CD4-positive, alpha-beta T cell treated with Interleukin-17A for 4 hours (primary cell): ENCODE measurements around the gene ZFYVE28.
A peak's percentile ranks its signal among the peaks of the same experiment; 100 is the strongest.

Source experiments
- DNase-seq: peaks from one replicate; pipeline ENCODE4 v3.0.0-alpha.2; 2020; ENCODE audit warnings: mixed read lengths

The ZFYVE28 gene

DNA sequence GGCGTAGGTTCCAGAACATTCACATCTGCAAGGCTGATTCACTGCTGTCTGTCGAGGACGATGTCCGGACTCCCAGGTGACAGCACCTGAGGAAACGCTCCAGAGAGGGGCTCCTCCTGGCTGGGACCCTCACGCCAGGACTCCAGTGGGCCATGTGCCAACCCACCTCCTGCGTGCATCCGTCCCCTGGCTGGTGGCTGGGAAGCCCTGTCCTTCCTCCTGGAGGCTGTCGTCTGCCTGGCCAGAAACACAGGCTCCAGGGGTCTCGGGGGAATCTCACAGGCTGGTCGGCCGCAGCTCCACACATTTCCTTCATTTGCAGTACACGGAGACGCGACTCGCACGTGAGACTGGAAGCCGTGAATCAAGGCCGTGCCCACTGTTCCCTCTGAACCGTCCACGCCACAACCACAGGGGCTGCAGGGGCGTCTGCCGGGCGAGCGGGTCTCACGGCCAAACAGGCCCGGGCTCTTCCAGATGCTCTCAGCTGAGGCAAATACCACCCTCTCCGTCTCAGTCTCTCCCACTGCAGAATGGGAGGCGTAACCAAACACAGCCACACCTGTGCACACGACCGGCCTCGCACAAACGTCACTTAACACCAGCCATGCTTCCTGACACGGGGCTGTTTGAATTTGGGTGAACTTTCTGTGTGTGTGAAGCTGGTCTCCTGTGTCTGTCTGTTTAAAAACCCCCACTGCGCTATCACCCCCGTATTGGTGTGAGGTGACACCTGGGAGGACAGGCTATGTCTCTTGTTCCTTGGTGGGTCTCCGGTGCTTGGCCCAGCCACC lies 117.8 kb downstream of the ZFYVE28 start:
- no peak for DNase-seq

DNA sequence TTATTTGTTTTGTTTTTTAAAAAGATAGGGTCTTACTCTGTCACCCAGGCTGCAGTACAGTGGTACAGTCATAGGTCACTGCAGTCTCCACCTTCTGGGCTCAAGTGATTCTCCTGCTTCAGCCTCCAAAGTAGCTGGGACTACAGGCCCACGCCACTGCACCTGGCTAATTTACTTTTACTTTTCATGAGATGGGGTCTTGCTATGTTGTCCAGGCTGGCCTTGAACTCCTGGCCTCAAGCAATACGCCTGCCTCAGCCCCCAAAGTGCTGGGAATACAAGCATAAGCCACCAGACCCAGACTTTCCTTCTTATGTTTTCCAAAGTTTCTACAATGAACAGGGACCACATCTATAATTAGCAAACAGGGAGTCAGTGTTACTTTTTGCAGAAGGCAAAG lies 118.7 kb downstream of the ZFYVE28 start:
- DNase-seq, result no peak

DNA sequence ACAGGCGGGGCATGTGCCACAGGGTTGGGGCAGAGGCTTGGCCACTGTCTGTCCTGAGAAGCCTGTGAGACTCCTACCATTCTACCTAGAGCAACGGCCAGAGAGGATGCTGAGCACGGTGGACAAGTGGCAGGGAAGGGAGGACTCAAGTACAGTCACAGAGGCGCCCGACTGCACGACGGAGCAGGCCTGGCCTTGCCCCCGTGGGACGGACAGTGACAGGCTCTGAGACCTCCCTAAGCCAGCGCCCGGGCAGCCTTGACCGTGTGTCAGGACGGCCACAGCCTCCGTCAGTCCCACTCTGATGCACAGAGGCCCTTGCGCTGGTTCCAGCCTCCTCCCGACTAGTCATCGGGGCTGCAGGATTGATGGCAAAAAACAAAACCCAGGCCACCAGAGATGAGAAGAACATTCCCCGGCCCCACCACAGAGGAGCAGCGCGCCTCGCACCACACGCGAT lies 119.9 kb downstream of the ZFYVE28 start:
- DNase-seq, result no peak

DNA sequence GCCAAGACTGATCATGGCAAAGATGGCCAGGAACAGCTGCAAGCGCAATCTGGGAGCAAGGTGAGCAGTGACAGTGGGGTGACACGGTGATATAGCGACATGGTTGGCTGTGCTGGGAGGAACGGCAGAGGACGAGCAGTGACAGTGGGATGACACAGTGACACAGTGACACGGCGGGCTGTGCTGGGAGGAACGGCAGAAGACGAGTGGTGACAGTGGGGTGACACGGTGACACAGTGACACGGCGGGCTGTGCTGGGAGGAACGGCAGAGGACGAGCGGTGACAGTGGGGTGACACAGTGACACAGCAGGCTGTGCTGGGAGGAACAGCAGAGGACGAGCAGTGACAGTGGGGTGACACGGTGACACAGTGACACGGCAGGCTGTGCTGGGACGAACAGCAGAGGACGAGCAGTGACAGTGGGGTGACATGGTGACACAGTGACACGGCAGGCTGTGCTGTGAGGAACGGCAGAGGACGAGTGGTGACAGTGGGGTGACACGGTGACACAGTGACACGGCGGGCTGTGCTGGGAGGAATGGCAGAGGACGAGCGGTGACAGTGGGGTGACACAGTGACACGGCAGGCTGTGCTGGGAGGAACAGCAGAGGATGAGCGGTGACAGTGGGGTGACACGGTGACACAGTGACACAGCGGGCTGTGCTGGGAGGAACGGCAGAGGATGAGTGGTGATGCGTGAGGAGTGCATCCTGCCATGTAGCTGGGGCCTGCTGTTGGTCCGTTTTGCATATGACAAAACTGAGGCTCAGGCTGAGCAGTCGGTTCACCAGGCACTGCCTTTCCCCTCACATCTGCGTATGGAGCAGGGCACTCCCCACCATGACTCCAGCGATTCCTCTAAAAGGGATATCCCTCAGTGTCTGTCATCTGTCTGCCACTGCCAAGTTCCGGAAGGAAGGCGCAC lies 120.6 kb downstream of the ZFYVE28 start:
- peak; percentile 31 for DNase-seq

DNA sequence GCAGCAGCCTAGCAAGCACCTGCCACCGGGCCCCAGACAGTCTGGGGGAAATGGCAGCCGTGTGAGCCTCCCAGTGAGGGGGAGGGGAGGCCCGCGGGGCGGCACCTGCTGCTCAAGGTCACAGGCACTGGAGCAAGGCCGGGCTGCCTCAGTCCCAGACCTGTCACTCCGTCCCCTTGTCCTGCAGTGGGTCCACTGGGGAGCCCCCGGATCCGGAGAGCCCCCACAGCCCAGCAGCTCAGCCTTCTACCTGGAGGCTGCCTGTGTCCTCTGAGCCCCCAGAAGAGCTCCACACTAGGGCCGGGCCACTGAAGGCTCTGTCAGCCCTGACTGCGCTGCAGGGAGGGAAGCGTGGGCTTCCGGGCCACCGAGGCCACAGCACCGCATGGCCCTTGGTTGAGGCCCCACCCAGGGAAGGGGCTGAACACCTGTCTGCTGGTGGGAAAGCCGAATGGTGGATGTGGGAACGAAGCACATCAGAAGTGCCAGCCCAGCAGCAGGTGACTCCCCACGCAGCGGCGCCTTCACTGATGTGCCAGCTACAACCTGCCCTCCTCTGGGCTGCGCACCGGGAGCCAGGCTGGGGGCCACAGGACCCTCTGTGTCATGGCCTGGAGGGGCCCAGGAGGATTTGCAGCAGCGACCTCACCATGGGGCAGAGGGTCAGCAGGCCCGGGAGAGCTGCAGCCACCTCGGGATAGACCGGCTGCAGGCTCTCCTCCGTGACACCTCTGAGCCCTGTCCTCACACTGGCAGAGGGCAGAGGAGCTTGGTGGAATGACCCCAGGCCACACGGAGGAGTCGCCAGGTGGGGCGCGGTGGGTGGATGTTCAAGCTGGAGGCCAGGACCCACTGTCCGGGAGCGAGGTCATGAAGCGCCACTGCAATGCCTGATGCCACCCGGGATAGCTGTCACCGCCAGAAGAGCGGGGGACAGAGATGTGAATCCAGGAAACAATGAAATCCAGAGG lies 121.5 kb downstream of the ZFYVE28 start:
- peak; percentile 48 for DNase-seq

DNA sequence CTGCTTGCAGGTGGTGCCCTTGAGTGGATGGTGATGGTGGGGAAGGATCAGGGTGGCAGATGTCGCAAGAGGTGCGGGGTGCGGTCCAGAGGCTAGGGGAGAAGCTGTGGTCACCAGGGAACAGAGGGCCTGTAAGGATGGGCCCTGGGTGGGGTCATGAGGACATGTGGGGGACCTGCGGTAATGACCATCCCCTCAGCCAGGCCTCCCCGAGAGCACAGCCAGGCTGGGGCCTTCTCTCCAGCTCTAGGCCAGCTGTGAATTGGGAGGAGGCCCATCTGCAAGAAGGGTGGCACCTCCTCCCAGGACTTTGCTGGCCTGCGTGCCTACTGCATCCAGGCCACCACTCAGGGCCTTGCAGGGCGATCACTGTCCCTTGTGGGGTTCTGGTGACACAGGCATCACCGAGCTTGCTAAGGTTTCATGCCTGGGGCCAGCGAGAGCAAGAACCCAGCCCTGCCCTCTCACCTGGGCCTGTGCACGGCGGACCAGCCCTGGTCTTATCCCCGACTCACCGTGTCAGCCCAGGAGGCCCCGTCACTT lies 122.5 kb downstream of the ZFYVE28 start:
- DNase-seq, result no peak

DNA sequence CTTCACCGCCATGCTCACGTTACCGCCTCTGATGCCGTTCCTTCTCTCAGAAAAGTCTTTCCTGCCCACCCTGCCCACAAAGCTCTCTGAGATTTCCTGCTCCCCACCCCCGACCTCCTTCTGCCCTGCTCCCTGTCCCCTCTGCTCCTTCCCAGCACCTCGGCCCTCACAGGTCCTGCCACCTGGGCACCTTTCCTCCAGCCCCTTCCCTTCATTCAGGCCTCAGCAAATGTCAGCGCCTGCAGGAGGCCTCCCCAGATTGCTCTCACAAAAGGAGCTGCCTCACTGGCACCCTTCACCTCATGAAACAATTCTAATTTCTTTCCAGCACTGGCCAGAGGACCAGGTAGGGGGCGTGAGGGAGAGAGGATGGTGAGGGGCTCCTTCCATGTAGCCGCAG lies 122.9 kb downstream of the ZFYVE28 start:
- DNase-seq, result no peak

DNA sequence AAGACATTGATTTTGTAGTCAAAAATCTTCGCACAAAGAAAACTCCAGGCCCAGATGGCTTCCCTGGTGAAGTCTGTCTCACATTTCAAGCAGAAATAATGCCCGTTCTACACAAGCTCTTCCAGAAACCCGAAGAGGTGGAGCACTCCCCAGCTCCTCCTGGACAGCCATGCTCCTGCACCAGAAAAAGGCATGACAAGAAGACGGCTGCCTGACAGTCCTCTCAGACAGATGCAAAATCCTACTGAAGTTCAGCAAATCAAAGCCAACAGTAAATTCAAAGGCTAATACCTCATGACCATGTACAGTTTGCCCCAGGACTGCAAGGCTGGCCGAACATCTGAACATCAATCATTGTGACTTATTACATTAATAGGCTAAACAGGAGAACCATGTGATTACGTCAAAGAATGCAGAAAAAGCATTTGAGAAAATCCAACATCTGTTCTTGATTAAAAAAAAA lies 125.8 kb downstream of the ZFYVE28 start:
- DNase-seq, result no peak

DNA sequence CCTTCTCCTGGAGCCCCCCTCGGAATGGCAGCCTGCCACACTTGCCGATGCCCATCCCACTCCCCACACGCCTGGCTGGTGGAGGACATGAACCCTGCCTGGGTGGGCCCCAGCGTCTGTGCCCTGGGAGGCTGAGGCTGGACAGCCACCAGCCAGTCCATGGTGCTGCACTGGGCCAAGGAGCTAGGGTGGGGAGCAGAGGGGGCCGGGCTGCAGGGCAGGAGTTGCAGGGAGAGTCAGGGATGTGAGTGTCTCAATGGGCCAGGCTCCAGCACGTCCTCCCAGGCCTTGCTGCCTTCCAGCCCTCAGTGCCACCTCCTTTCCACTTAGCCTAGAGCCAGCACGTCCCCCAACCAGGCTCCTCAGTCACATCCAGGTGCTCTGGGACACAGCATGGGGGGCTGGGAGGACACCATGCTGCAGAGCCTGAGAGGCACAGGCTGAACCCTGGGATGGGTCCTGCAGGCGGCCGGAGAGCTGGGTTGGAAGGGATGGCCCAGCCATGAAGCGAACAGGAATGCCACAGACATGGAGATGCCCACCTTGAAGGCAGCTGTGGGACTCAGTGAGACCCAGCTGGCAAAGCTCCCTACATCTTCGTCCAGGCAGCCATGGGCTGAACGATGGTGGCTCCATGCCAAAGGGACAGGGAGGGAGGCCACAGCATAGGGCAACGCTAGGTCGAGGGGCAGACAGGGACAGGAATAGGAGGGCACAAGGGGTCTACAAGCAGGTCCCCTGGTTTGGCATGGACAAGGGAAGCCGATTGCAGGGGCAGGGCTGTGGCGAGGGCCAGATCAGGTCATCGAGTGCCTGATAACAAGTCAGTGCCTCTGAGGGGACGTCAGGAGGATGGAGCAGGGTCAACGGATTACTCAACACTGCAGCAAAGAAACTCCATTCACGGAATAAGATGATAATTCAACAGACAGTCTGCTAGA lies 126.5 kb downstream of the ZFYVE28 start:
- DNase-seq, result no peak

DNA sequence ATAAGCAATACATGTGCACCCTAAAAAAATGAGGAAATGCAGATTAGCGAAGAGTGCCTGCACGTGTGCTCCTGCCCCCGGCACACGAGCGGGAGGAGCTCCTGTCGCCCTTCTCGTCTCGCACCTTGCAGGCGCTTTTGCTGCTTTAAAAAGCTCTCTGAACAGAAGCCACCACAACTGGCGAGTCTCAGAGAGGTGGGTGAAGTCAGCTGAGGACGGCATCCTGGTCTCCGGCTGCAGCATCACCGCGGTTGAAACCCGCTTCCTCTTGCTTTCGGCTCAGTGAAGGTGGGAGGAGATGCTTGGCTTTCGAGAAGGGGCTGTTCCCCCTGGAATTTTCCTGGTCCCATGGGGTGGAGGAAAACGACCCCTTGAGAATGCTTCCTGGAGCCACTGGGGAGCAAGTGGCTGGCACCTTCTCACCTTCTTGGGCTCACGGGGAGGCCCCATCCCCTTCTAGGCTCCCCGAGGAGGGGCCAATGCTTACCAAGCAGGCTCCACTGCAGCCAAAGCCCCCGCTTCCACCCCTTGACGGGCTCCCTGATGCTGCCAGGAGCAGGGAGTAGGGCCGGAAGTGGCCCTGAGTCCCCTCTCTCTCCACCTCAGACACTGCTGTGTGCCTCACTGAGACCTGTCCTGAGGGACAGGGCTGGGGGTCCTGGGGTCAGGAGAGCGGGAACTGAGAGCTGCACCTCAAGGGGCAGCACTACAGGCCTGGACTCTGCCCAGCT lies 127.3 kb downstream of the ZFYVE28 start:
- peak; percentile 82 for DNase-seq

DNA sequence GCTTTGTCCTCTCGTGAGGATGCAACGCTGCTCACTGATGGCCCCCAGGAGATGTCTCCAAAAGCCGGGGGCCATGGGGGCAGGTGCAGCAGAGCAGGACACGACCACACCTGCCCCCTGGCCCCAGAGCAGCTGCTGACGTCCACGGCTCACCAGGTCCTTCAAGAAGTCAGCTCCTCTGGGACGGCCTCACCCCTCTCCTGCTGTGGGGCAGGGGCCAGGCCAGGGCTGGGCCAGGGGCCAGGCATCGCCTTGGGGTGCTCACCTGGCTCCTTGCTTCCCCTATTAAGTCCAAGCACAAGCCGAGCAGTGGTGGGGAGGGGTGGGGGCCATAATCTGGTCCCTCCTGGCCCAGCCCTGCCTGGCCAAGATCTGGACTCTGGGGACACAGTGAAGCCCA lies 128.0 kb downstream of the ZFYVE28 start:
- no peak for DNase-seq

DNA sequence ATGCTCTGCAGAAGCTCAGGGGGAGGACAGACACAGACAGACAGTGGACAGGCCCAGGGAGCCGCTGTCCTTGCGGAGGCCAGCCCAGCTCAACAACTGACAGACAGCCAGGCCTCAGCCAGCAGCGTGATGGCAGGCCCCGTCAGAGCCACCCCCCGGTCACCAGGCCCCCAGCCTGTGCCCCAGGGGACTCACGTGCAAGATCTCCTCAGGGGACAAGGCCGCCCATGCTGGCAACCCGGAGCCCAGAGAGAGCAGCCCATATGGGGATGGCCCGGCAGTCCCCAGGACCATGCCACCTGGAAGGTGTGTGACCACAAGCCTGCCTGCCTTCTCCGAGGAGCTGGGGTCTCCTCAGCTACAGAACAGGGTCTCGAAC lies 128.5 kb downstream of the ZFYVE28 start:
- DNase-seq, result no peak

DNA sequence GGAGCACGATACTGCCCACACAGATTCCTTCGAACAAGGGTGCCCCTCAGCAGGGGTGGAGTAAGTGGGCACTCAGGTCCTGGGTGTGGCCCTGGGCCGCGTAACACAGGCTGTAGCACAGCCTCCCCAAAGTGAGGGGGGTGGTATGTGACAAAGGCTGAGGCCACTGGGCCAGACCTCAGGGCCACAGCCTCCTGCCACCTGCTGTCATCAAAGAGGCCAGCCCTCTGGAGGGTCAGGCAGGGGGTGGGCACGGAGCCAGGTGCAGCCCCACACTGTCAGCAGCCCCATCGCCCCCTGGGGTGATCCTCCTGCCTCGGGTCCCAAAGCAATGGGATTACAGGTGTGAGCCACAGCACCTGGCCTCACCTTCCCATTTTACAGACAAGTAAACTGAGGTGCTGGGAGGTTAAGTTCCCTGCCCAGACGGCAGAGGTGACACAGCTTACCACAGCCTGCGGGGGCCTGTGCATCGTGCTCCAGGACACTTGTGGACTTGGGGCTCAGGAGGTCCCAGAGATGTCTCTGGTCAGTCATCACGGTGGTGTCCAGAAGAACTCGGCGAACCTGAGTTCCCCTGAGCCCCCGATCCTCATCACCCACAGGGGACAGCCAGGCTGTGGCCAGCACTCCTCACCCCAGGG lies 129.0 kb downstream of the ZFYVE28 start:
- no peak for DNase-seq

DNA sequence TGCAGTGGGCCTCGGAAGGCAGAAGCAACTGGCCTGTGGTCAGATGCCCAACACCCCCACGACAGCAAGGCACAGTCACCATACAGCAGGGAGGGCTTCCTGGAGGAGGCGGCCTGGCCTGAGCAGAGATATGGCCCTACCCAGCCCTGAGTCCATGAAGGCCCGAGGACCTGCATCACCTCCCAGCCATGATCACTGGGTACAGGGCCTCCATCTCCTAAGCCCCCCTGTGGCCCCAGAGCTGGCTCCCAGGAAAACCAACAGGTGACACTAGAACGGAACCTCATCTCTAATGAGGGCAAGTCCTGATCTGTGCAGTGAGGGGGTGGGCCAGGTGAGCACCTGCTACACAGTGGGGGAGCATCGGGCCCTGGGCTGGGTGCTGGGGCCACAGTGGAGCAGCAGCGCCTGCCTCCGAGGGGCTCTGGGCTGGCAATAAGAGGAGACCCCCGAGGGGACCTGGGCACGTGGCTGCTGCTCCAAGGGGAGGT lies 130.3 kb downstream of the ZFYVE28 start:
- DNase-seq, result no peak

DNA sequence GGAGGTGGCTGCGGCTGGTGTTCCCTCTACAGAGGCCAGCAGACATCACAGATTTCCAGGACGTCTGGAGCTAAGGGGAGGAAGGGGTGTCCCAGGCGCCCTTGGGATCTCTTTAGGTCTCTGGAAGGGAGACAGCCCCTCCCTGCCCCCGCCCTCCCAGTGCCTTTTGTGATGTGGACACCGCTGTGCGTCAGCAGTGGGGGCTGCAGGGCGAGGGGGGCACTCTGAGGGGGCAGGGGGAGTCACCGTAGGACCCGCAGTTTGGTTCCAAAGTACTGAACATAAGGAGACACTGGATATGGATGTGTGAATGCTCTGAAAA lies 130.9 kb downstream of the ZFYVE28 start:
- no peak for DNase-seq

DNA sequence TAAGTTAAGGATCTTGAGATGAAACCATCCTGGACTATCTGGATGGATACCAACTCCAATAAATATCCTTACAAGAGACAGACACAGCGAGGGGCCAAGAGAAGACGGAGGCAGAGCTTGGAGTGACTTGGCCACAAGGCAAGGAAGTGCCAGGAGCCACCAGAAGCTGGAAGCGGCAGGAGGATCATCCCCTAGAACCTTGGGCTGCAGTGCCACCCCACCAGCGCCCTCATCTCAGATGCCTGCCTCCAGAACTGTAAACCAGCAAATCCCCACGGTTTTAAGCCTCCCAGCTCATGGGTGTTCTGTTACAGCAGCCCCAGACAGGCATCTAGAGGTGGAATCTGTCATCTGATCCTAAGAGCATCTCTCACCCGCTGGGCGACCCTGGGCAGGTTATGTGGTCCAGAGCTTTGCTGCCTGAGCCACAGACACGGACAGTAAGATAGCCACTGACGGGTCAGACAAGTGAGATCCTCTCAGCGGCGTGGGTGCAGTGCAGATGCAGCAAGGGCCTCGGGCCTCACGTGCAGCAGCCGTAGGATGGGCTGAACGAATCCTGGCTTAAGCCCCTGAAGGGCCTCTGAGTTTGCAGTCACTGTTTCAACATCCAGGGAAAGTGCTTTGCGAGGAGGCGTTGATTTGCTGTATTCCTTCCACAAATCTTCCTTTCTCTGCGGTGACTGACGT lies 131.4 kb downstream of the ZFYVE28 start:
- no peak for DNase-seq

DNA sequence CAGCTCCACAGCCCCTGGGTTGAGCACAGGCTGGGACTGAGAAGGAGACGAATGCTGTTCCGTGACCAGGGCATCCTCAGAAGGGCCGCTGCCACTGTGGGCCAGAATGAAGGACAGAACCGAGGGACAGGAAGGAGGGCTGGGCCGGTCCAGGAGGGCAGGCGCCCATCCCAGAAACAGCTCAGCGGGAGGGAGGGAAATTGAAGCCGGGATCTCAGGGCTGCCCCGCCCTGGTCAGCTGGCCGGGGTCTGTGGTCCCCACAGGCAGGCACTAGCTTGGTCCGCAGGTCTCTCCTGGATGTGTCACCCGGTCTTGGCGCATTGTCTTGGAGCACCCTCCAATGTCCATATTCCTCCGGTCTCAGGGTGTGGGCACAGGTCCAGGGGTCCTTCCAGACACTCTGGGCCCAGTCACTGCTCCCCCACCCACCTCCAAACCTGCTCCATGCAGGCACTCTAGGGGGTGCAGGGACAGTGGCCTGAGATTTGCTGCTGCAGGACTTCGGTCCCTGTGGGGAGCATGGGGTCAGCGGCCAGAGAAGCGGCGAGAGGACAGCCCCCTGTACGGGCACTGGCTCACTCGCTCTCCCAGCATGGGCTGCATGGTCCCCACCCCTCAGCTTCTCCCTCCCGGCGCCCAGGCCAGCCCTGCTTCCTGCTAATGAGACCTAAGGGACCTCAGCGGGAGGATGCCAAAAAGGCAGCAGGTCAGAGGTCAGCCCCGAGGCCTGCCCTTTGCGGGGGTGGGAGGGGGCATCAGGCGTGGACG lies 132.6 kb downstream of the ZFYVE28 start:
- no peak for DNase-seq

DNA sequence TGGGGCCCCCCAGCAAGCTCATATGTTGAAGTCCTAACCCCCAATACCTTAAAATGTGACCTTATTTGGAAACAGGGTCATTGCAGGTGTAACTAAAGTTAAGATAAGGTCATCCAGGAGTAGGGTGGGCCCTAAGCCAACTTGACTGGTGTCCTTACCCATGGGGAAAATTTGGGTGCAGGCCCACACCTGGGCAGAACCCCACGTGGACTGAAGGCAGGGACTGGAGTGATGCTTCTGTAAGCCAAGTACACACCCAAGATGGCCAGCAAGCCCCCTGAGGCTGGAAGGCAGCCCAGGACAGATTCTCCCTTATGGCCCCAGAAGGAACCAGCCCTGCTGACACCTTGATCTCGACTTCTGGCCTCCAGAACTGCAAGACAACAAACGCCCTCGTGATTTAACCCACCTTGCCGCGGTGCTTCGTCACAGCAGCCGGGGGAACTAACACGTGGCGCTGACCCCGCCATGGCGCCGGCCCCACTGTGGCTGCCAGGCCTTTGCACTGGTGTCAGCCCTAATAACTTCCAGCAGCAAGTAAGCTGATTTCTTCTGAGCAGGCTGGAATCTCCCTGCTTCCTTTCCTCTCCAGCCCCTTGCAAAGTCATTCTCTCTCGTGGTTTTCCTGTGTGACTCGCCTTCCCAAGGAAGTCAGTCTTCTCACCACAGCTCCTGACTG lies 133.4 kb downstream of the ZFYVE28 start:
- no peak for DNase-seq
